GM10847 (cell line): ENCODE data around the gene TEK.

Experiments
- POLR2A ChIP-seq: IDR thresholded peaks from 2 replicates; pipeline ENCODE4 v1.6.1; 2011; ENCODE audit not compliant: insufficient read length; ENCODE audit errors: extremely low read depth

The TEK gene

DNA sequence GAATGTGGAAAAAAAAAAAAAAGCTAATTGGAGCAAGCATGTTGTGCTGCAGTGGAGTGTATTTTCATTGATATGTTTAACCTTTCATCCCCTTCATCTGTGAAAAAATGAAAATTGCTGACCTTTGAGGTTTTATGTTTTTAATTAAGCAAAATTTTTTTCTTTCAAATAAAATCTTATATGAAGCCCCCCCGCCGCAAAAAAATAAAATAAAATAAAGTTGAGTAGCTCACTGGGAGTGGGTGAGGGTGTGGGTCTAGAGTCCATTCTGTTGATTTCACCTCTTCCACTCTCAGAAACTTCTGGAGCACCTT lies 43.3 kb downstream of the TEK start:
- TF ChIP-seq POLR2A: no peak

DNA sequence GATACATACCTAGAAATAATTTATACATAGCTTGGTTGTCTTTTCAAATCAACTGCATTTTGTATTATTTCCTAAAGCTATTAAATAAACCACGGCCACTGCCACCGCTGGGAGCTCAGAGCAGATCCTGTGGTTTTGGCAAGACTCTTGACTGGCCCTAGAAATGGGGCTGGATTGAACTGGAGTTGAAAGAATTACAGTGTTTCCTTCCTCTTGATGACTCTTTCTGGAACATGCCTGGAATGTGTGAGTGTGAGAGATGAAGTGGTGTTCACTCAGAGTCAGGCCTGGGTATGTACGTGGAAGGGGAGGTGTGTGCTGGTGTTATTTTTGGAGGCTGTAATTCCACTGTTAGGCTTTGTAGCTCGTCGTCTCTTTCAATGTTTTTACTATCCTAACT lies 45.9 kb downstream of the TEK start:
- no peak for TF ChIP-seq POLR2A

DNA sequence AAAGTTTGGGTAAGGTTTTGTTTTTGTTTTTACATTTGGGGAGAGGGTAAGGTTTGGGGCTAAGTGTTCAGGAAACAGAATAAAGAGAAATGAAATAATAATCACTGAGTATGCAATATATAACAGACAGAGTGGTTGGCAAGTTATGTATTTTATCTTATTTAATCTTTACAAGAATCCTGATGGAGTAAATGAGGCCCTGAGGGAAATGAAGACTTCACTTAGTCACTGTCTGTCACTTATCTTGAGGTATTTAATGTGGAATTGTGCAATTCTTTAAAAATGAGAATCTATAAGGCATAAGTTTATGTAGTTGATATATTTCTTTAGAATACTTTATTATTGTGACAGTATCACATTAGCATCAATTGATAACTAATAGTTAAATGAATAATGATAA lies 48.1 kb downstream of the TEK start:
- no peak for TF ChIP-seq POLR2A

DNA sequence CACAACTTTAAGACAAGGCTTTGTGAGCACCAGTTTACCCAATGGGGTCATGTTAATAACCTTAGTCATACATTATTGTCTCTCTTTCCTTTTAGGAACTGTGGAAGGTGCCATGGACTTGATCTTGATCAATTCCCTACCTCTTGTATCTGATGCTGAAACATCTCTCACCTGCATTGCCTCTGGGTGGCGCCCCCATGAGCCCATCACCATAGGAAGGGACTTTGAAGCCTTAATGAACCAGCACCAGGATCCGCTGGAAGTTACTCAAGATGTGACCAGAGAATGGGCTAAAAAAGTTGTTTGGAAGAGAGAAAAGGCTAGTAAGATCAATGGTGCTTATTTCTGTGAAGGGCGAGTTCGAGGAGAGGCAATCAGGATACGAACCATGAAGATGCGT lies 48.7 kb downstream of the TEK start:
- no peak for TF ChIP-seq POLR2A

DNA sequence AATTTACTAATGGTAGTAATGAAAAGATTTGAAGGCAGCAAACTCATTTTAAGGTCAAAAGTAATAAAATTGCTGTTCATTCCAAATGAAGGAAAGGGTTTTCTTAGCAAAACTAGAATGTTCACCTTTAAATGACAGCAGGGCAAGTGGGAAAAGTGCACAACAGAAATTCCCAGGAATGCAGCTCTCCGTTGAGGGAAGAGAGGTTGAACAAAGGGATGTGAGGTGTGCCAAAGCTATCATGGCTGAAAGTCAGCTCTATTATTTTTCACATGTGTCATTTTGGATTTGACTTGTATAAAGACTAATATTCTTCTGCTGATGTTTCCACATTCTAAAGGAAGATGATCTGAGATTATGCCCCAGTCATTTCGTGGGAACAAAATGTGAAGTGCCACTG lies 51.6 kb downstream of the TEK start:
- TF ChIP-seq POLR2A: no peak

DNA sequence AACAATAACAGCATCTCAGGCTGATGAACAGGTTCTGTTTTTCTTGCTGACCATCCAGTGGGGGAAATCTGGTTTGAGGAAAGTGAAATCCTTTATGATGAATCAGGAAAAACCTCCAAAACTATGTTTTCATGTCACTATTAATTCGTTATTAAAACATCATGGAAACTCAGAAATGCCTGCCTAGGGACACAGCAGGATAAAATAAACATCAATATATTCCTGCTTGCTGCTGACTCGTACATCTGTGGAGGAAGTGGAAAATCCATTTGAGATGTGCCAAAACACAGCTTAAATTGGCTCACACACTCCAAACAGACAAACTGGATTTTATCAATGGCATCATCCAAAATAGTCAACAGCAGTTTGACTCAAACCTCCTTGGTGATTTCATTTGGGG lies 53.0 kb downstream of the TEK start:
- TF ChIP-seq POLR2A: no peak

DNA sequence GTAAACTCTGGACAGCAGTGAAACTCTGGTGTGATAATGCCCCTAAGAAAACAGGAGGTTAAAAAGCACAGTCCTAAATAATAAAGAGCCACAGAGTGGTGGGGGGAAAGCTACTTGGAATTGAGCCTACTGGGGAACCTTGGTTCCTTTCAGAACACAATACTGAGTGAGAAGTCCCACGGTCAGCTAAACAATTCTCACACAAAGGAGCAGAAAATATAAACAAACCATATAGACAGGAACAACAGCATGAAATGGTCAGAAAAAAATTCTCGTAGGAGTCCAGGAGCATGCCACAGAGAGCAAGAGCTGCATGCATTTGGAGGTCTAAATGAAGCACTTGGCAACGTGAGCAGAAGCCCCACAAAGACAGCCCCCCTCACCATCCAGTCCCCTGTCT lies 56.0 kb downstream of the TEK start:
- no peak for TF ChIP-seq POLR2A

DNA sequence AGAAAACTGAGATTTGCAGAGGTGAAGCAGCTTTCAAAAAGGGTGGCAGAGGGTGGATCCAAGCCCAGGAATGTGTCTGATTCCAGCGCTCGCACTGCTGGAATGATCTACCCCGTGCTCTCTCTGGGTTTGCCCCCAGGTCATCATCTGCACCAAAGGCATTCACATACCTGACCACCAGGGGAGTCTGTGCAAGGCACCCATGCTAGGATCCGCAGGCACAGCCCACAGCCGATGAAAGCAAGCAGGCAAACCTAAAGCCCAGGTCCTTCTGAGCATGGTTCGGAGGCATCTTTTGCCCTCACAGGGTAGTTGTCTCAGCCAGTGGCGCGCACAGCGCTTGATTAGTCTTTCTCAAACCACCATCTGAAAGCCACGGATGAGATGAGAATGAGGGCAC lies 56.6 kb downstream of the TEK start:
- no peak for TF ChIP-seq POLR2A

DNA sequence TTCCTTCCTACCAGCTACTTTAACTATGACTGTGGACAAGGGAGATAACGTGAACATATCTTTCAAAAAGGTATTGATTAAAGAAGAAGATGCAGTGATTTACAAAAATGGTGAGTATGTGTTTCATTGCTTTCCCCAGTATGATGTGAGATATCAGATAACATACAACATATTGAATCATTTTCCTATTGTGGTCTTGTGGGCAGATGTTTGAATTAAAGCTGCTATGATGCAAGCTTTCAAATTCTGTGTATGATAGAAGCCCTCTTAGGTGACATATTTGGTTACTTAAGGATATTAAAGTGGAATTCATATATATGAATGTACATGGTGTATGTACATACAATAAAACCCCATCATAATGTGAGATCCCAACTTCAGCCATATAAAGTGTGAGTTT lies 59.5 kb downstream of the TEK start:
- TF ChIP-seq POLR2A: no peak

DNA sequence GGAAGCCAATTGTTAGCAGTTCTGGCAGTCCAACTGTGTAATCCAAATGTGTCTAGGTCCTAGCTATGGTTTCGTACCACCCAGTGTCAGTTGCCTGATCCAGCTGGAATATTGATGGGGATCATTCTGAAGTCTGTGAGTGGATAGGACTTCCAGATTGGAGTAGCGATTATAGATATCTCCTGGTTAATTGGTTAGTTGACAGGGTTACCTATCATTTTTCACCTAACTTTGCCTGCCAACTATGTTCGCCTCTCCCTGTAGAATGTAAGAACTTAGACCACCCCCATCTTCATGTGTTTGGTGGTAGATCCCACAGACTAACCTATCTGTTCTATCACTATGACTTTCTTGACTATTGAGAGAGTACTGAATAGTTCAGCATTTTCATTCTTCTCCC lies 59.9 kb downstream of the TEK start:
- TF ChIP-seq POLR2A: no peak

DNA sequence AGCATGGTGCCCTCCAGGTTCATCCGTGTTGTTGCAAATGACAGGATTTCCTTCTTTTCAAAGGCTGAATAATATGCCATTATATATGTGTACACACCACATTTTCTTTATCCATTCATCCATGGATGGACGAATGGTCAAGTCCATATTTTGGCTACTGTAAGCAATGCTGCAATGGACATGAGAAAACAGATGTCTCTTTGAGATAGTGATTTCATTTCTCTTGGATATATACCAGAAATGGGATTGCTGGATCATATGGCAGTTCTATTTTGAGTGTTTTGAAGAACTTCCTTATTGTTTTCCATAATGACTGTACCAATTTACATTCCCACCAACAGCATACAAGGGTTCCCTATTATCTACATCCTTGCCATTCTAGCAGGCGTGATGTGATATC lies 67.9 kb downstream of the TEK start:
- no peak for TF ChIP-seq POLR2A

DNA sequence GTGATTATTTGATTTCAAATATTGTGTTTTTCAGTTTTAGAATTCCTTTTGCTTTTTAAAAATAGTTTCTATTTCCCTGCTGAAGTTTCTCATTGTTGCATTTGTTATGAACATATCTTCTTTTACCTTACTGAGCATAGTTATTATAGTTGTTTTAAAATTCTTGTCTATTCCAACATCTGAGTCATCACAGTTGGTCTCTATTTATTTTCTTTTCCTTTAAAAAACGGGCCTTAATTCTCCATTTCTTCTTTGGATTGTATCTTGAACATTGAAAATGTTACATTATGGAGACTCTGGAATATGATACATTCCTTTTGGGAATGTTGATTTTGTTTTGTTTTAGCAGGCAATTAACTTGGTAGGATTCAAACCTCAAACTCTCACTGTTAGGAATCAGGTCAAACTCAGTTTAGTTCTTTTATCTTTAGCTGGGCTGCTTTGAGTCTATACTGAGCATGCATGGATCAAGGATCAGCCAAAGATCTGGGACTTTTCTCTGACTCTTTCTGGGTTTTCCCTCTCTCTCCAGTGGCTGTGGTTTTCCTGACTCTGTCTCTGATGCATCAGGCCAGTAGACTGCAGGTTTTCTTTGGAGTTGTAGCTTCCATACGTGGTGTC lies 70.3 kb downstream of the TEK start:
- no peak for TF ChIP-seq POLR2A

DNA sequence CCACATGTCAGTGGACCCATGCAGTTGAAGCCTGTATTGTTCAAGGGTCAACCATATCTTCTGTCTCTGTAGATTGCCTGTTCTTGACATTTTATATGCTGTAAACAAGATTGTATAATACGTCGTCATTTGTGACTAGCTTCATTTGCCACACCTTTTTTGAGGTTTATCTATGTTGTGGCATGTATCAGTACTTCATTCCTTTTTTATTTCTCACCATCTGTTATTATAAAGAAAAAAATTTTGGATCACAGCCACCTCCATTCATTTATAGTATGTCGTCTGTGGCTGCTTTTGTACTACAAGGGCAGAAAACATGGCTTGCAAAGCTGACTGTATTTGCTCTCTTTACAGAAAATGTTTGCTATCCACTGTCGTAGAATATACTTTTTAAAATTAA lies 72.4 kb downstream of the TEK start:
- TF ChIP-seq POLR2A: no peak

DNA sequence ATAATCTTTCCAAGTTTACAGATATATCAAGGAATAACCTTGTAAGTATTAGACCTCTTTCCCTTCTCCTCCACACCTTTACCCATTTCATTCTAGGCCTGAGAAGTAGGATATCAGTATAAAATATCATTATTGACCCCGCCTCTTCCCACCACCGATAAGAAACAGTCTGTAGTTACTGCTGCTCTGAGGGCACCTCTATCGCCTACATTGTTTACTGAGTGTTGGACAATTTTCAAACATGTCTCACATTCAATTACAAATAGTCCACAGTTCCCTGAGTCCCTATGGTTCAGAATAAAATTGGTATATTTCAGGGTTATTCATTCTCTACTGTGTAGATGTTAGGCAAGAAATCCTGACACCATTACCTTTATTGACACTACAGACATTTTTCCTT lies 73.4 kb downstream of the TEK start:
- TF ChIP-seq POLR2A: no peak

DNA sequence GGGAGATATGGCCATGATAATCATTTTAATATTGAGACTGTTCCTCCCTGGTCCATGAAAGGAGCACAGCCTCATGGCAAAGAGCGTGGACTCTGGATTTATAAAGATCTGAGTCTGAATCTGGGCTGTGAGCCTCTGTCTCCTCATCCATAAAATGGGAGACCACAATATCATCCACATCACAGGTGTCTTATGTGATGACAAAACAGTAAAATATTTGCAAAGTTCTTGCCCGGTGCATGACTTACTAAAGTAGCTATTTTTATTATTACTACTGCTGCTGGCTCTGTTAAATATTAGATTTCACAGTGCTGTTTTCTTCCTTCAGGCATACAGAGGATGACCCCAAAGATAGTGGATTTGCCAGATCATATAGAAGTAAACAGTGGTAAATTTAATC lies 74.1 kb downstream of the TEK start:
- TF ChIP-seq POLR2A: no peak

DNA sequence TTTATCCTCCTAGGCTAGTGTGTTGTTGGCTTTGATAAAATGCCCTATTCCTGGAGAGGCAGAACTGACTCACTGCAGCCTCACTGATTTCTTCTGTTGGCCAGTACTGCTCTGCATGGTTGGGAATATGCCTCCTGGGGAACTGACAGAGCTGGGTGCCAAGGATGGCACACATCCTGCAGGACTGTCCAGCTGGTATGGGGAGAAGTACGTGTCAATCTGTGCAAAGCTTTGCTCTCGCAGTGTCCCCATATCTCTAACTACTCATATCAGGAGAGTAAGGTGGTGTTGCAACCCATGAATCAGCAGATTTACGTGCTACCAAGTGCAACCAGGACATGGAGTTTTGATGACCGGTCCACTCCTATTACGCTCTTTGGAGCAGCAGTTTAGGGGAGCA lies 74.7 kb downstream of the TEK start:
- TF ChIP-seq POLR2A: no peak

DNA sequence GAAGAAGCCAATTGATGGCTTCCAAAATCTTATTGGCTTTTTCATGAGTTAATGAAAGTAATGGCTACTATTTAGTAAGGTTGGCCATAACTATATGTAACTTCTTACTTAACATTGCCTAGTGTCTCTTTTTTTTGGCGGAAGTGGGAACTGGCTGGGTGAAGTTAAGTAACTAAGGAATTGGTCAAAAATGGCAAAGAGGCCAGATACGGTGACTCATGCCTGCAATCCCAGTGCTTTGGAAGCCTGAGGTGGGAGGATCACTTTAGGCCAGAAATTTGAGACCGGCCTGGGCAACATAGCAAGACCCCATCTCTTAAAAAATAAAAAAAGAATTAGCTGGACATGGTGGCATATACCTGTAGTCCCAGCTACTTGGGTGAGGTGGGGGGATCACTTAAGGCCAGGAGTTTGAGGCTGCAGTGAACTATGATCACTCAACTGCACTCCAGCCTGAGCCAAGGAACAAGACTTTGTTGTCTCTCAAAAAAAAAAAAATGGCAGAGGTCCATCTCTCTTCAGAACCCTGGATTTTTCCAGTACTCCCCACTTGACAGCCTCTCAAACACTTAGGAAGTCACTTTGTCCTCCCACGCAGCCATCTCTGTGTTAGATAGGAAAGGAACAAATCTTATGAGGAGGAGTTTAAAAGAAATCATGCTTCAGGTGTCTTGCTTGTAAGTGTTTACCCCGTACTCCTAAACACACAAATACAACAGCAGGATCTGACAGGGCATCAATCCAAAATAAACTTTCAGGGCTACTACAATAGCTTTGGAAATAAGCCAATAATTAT lies 75.7 kb downstream of the TEK start:
- TF ChIP-seq POLR2A: no peak
